PC-3 (cell line): ENCODE results near the gene CROCC2. TPM values are rescaled to one million over a fixed set of nuclear protein-coding genes. Genes with fewer than 3 reads are reported as not detected.

Experiments used
- ATAC-seq: fragments of 200-7000 bp; cut with Tn5 transposase; 2 replicates; pipeline ENCODE4 v1.9.1; 2020; ENCODE audit warnings: mild to moderate bottlenecking, moderate library complexity
- BruUV-seq: library from RNA; stranded (reverse); fragments of 400-500 nt; replicated peaks from 2 replicates; lab custom pipeline; 2021; lab: Mats Ljungman, UMichigan
- CTCF ChIA-PET: fragments of 300-600 bp; sonication (Branson Sonifier 250); formaldehyde crosslinking; loops from one replicate; lab custom pipeline; 2022; ENCODE audit warnings: antibody characterized with exemption; lab: Charles Lee
- POLR2A ChIA-PET: fragments of 300-600 bp; sonication (Branson Sonifier 250); formaldehyde crosslinking; loops from one replicate; lab custom pipeline; 2022; ENCODE audit warnings: antibody characterized with exemption; ENCODE audit not compliant: unreplicated experiment; lab: Charles Lee
- DNase-seq: peaks from one replicate; pipeline ENCODE4 v3.0.0-alpha.2; 2015
- H2AFZ ChIP-seq: fragments of 300-600 bp; sonication (generic); 2 replicates; pipeline ENCODE4 v1.6.0; 2016; ENCODE audit warnings: antibody characterized with exemption, low read length
- H3F3A ChIP-seq: fragments of 300-600 bp; sonication (generic); one replicate; pipeline ENCODE4 v1.6.0; 2017; ENCODE audit warnings: antibody characterized with exemption, low read length, control low read depth, mild to moderate bottlenecking; ENCODE audit not compliant: unreplicated experiment
- H3K27ac ChIP-seq: fragments of 300-600 bp; sonication (generic); 2 replicates; pipeline ENCODE4 v1.5.1; 2016; ENCODE audit warnings: mild to moderate bottlenecking, low read length
- H3K27me3 ChIP-seq: fragments of 300-600 bp; sonication (generic); 2 replicates; pipeline ENCODE4 v1.6.1; 2016; ENCODE audit warnings: low read length, mixed read lengths
- H3K36me3 ChIP-seq: fragments of 300-600 bp; sonication (generic); 2 replicates; pipeline ENCODE4 v1.6.1; 2016; ENCODE audit warnings: low read depth, mixed run types, low read length, mixed read lengths
- H3K4me1 ChIP-seq: fragments of 300-600 bp; sonication (generic); 2 replicates; pipeline ENCODE4 v1.5.1; 2016; ENCODE audit warnings: low read length; ENCODE audit not compliant: insufficient read depth
- H3K4me2 ChIP-seq: fragments of 300-600 bp; sonication (generic); 2 replicates; pipeline ENCODE4 v1.6.0; 2016; ENCODE audit warnings: low read length
- H3K4me3 ChIP-seq: fragments of 300-600 bp; sonication (generic); 2 replicates; pipeline ENCODE4 v1.5.1; 2016; ENCODE audit warnings: mild to moderate bottlenecking, low read length, mixed read lengths
- H3K79me2 ChIP-seq: fragments of 300-600 bp; sonication (generic); 2 replicates; pipeline ENCODE4 v1.6.1; 2017; ENCODE audit warnings: low read length, mixed read lengths
- H3K9ac ChIP-seq: fragments of 300-600 bp; sonication (generic); 2 replicates; pipeline ENCODE4 v1.6.0; 2016; ENCODE audit warnings: mild to moderate bottlenecking, low read length
- H3K9me2 ChIP-seq: fragments of 300-600 bp; sonication (generic); replicated peaks from 2 replicates; pipeline ENCODE4 v1.6.1; 2016; ENCODE audit warnings: mixed run types, low read length, mixed read lengths
- H3K9me3 ChIP-seq: fragments of 300-600 bp; sonication (generic); 2 replicates; pipeline ENCODE4 v1.6.1; 2016; ENCODE audit warnings: low read length, mixed read lengths
- H4K20me1 ChIP-seq: fragments of 300-600 bp; sonication (generic); 2 replicates; pipeline ENCODE4 v1.6.1; 2016; ENCODE audit warnings: low read length, mixed read lengths
- CTCF ChIP-seq: fragments of 300-600 bp; sonication (generic); conservative IDR thresholded peaks from 2 replicates; pipeline ENCODE4 v1.5.1; 2017; ENCODE audit warnings: antibody characterized with exemption, low read depth, mild to moderate bottlenecking, low read length
- EZH2 ChIP-seq: fragments of 300-600 bp; sonication (generic); IDR thresholded peaks from one replicate; pipeline ENCODE4 v1.6.1; 2017; ENCODE audit warnings: antibody characterized with exemption, mild to moderate bottlenecking, low read length; ENCODE audit not compliant: unreplicated experiment
- EZH2phosphoT487 ChIP-seq: fragments of 300-600 bp; sonication (generic); IDR thresholded peaks from 2 replicates; pipeline ENCODE4 v1.6.1; 2018; ENCODE audit warnings: mild to moderate bottlenecking, antibody characterized with exemption, low read length, borderline replicate concordance
- intact Hi-C: fragments of 100-400 bp; cut with micrococcal nuclease; formaldehyde crosslinking; loops from 2 replicates; pipeline ENCODE4 v1.9.0; 2023
- total RNA-seq: library from RNA; depleted of rRNA; stranded (reverse); fragments of >200 nt; gene quantifications from 2 replicates; pipeline ENCODE4 v1.2.3, GENCODE V29; 2014

Gene CROCC2
- total RNA-seq, 1 experiment from 2014 or later: not detected

GRCh38 chr2:240991378-240992263 lies 85.5 kb downstream of the CROCC2 start:
- intact Hi-C loops: loop anchor here (10.0 kb wide), 1 partner anchor 77 kb away; no protein-coding TSS in a partner anchor
- no peaks in the 10 kb centered on the region for H3K27me3 ChIP-seq
- no peaks in the 10 kb centered on the region for H4K20me1 ChIP-seq
- no peaks in the 10 kb centered on the region for H3K36me3 ChIP-seq
- ATAC-seq (peak; percentile 93), DNase-seq (peak; percentile 94)
- ChIA-PET CTCF (no interaction called here), POLR2A (interaction anchor here (0.5 kb wide), 1 partner anchor 29 kb away, joined by 3 read pairs; no protein-coding TSS in a partner anchor)
- no peak overlapping the region for H3K9ac ChIP-seq
- peak overlapping the region; percentile 39; the same call in 1 of the 2 replicates for H3K27ac ChIP-seq
- no peak for TF ChIP-seq EZH2
- H3K4me1 ChIP-seq: peaks cover 15% of the 10 kb centered on the region
- H3K9me3 ChIP-seq: no peaks in the 10 kb centered on the region
- no peaks in the 10 kb centered on the region for H3K9me2 ChIP-seq
- no peaks in the 10 kb centered on the region for H3K79me2 ChIP-seq
- H3K4me2 ChIP-seq: peak overlapping the region; percentile 60
- no peak overlapping the region for H3K4me3 ChIP-seq
- H3F3A ChIP-seq: no peaks in the 10 kb centered on the region
- BruUV-seq: no TSS peak
- H2AFZ ChIP-seq: peak overlapping the region; percentile 77

GRCh38 chr2:240992572-240993291 lies 86.6 kb downstream of the CROCC2 start:
- Histone ChIP-seq H3K27ac (no peak overlapping the region), H3K36me3 (no peaks in the 10 kb centered on the region), H3K4me2 (no peak overlapping the region), H3K4me1 (peaks cover 15% of the 10 kb centered on the region), H3K9me2 (no peaks in the 10 kb centered on the region), H3K4me3 (no peak overlapping the region), H2AFZ (peak overlapping the region; percentile 77), H4K20me1 (no peaks in the 10 kb centered on the region), H3K9ac (no peak overlapping the region), H3K9me3 (no peaks in the 10 kb centered on the region), H3K79me2 (no peaks in the 10 kb centered on the region), H3K27me3 (no peaks in the 10 kb centered on the region), H3F3A (no peaks in the 10 kb centered on the region)
- no peak for TF ChIP-seq CTCF
- no peak for TF ChIP-seq EZH2
- no peak for TF ChIP-seq EZH2phosphoT487
- intact Hi-C loops: loop anchor here (10.0 kb wide), 1 partner anchor 78 kb away; no protein-coding TSS in a partner anchor
- no peak for ATAC-seq
- ChIA-PET CTCF (no interaction called here), POLR2A (no interaction called here)
- DNase-seq: no peak
- BruUV-seq: no TSS peak

GRCh38 chr2:240993446-240994170 lies 87.5 kb downstream of the CROCC2 start:
- no peaks in the 10 kb centered on the region for H3K27me3 ChIP-seq
- DNase-seq (no peak), ATAC-seq (no peak)
- H3K36me3 ChIP-seq: no peaks in the 10 kb centered on the region
- H3K9me3 ChIP-seq: no peaks in the 10 kb centered on the region
- ChIA-PET POLR2A (no interaction called here), CTCF (no interaction called here)
- no TSS peak for BruUV-seq
- H2AFZ ChIP-seq: no peak overlapping the region
- no peaks in the 10 kb centered on the region for H3K79me2 ChIP-seq
- TF ChIP-seq EZH2phosphoT487 (no peak), EZH2 (no peak), CTCF (no peak)
- no peak overlapping the region for H3K9ac ChIP-seq
- H3F3A ChIP-seq: no peaks in the 10 kb centered on the region
- H3K9me2 ChIP-seq: no peaks in the 10 kb centered on the region
- peaks cover 18% of the 10 kb centered on the region for H3K4me1 ChIP-seq
- intact Hi-C loops: loop anchor here (10.0 kb wide), 1 partner anchor 79 kb away; no protein-coding TSS in a partner anchor
- no peak overlapping the region for H3K4me3 ChIP-seq
- H3K27ac ChIP-seq: no peak overlapping the region
- H4K20me1 ChIP-seq: no peaks in the 10 kb centered on the region
- H3K4me2 ChIP-seq: no peak overlapping the region
